Calu3 (cell line): ENCODE results near the gene ASCC2. TPM values are rescaled to one million over a fixed set of nuclear protein-coding genes. Genes with fewer than 3 reads are reported as not detected.

Experiments used
- BruUV-seq: library from RNA; stranded (reverse); fragments of 400-500 nt; replicated peaks from 2 replicates; lab custom pipeline; 2021; lab: Mats Ljungman, UMichigan
- CTCF ChIA-PET: fragments of 300-600 bp; sonication (Branson Sonifier 250); formaldehyde crosslinking; loops from one replicate; lab custom pipeline; 2022; ENCODE audit warnings: antibody characterized with exemption; lab: Charles Lee
- DNase-seq: peaks from one replicate; pipeline ENCODE4 v3.0.0; 2022
- H3K27ac Mint-ChIP-seq: one replicate; pipeline ENCODE4 v1.8.0; 2022; ENCODE audit warnings: mixed read lengths; ENCODE audit not compliant: unreplicated experiment
- H3K27me3 Mint-ChIP-seq: one replicate; pipeline ENCODE4 v1.8.0; 2022; ENCODE audit warnings: mixed read lengths; ENCODE audit not compliant: unreplicated experiment
- H3K36me3 Mint-ChIP-seq: one replicate; pipeline ENCODE4 v1.8.0; 2022; ENCODE audit warnings: mild to moderate bottlenecking, moderate library complexity, mixed read lengths; ENCODE audit not compliant: insufficient read depth, unreplicated experiment
- H3K4me1 Mint-ChIP-seq: one replicate; pipeline ENCODE4 v1.8.0; 2022; ENCODE audit warnings: mild to moderate bottlenecking, low read depth, mixed read lengths; ENCODE audit not compliant: unreplicated experiment
- H3K4me3 Mint-ChIP-seq: one replicate; pipeline ENCODE4 v1.8.0; 2022; ENCODE audit warnings: mild to moderate bottlenecking, low read depth, moderate library complexity, mixed read lengths; ENCODE audit not compliant: unreplicated experiment
- H3K9me3 Mint-ChIP-seq: one replicate; pipeline ENCODE4 v1.8.0; 2022; ENCODE audit warnings: low read depth, mixed read lengths; ENCODE audit not compliant: unreplicated experiment
- CTCF ChIP-seq: fragments of 200-600 bp; IDR thresholded peaks from one replicate; pipeline ENCODE4 v1.8.0; 2022; ENCODE audit warnings: antibody characterized with exemption; ENCODE audit not compliant: unreplicated experiment
- intact Hi-C: fragments of 100-400 bp; cut with micrococcal nuclease; formaldehyde crosslinking; loops from one replicate; pipeline ENCODE4 v1.10.0; 2022; ENCODE audit not compliant: unreplicated experiment
- total RNA-seq: library from RNA; stranded (reverse); gene quantifications from 2 replicates; pipeline ENCODE4 v1.2.3, GENCODE V29; 2022

ASCC2 gene
- total RNA-seq, 1 experiment from 2014 or later: 62.6 TPM

DNA sequence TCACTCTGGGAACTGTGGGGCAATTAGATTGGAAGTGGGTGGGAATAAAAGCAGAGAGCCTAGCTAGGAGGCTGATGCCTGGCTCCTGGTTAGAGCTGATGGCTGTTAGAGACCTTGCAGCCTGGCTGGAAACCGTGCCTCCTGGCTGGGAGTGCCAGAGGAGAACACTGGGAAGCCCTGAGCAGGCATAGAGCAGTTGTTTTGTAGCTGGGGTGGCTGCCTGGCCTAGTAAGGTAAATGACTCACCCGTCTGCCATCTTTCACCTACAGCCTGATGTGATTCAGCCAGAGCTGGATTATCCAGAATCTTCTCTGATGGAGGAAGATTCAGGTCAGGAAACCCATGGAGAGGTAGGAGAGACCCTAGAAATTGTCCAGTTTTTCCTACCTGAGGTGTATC lies 64.8 kb downstream of the ASCC2 start:
- Mint-ChIP-seq H3K27ac (peak overlapping the region; percentile 55), H3K27me3 (no peaks in the 10 kb centered on the region), H3K4me3 (no peak overlapping the region), H3K36me3 (peaks cover 37% of the 10 kb centered on the region), H3K4me1 (peaks cover 29% of the 10 kb centered on the region), H3K9me3 (no peaks in the 10 kb centered on the region)
- intact Hi-C loops: loop anchor here (5.0 kb wide), 1 partner anchor 314 kb away; no protein-coding TSS in a partner anchor
- BruUV-seq: no TSS peak
- CTCF ChIA-PET: interaction anchor here (0.6 to 1.2 kb wide), 10 partner anchors 9 to 365 kb away, joined by 3 to 10 read pairs (median 4); no protein-coding TSS in a partner anchor
- peak; percentile 57 for DNase-seq
- no peak for TF ChIP-seq CTCF

DNA sequence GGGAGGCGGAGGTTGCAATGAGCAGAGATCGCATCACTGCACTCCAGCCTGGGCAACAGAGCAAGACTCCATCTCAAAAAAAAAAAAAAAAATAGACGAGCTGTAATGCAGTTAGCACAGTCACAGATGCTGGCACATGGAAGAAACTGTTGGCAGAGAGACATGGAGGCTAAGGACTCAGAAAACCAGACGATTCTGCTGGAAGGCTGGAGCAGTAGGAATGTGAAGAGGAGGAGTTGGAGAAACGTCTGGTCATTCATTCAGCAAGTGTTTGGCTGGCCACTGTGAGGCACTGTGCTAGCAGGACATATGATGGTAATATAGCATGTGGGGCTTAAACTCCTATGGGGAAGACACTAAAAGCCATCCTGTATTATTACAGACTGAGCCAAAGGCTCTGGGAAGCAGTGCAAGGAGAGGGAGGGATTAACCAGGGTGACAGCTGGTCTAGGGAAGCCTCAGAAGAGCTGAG lies 65.9 kb downstream of the ASCC2 start:
- Mint-ChIP-seq H3K27me3 (no peaks in the 10 kb centered on the region), H3K4me3 (no peak overlapping the region), H3K27ac (peak overlapping the region; percentile 78), H3K4me1 (peaks cover 33% of the 10 kb centered on the region), H3K9me3 (no peaks in the 10 kb centered on the region), H3K36me3 (peaks cover 47% of the 10 kb centered on the region)
- intact Hi-C loops: loop anchor here (5.0 kb wide), 1 partner anchor 315 kb away; no protein-coding TSS in a partner anchor
- CTCF ChIA-PET: interaction anchor here (0.7 to 1.0 kb wide), 3 partner anchors 10 to 504 kb away, joined by 3 to 4 read pairs (median 3); partner anchors contain the start of genes EWSR1 and RHBDD3
- DNase-seq: no peak
- BruUV-seq: no TSS peak
- no peak for TF ChIP-seq CTCF

DNA sequence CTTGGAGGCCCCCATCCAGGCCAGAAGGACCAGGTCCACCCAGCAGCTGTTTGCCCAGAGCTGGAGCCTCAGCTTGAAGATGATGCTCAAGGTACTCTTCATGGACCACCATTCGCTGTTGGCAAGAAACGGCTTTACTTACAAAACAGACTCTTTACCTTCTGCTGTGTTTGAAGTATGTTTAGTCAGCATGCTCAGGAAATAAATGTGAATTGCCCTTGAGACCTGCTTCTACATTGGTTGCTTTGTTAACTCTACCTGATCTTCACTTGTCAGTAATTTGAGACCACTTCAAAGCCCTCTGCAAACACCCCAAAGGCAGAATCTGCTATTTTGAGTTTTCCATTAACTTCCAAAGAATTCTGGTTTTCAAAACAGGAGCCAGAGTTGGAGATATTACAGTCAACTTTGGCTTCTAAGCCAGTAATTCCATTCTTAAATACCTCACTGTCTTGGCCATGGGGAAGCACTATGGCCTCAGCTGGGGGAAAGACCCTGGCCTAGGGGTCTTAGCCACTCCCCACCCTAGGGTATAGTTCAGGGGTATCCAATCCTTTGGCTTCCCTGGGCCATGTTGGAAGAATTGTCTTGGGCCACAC lies 68.3 kb downstream of the ASCC2 start:
- Mint-ChIP-seq H3K9me3 (no peaks in the 10 kb centered on the region), H3K4me1 (peaks cover 50% of the 10 kb centered on the region), H3K36me3 (peaks cover 57% of the 10 kb centered on the region), H3K27ac (no peak overlapping the region), H3K4me3 (no peak overlapping the region), H3K27me3 (no peaks in the 10 kb centered on the region)
- CTCF ChIA-PET: interaction anchor here (0.6 kb wide), 1 partner anchor 1076 kb away, joined by 11 read pairs; no protein-coding TSS in a partner anchor
- DNase-seq: no peak
- TF ChIP-seq CTCF: no peak
- no TSS peak for BruUV-seq
- intact Hi-C loops: loop anchor here (5.0 kb wide), 2 partner anchors 68 to 317 kb away; no protein-coding TSS in a partner anchor

GRCh38 chr22:29768052-29768693 lies 69.9 kb downstream of the ASCC2 start:
- DNase-seq: no peak
- Mint-ChIP-seq H3K36me3 (peaks cover 52% of the 10 kb centered on the region), H3K27ac (peak overlapping the region; percentile 94), H3K4me3 (peak overlapping the region; percentile 98), H3K9me3 (no peaks in the 10 kb centered on the region), H3K27me3 (no peaks in the 10 kb centered on the region), H3K4me1 (peaks cover 46% of the 10 kb centered on the region)
- CTCF ChIA-PET: no interaction called here
- intact Hi-C loops: loop anchor here (5.0 kb wide), 1 partner anchor 66 kb away; no protein-coding TSS in a partner anchor
- BruUV-seq: no TSS peak
- no peak for TF ChIP-seq CTCF
